ENCODE measurements around the gene GLT6D1.
A peak's percentile ranks its signal among the peaks of the same experiment; 100 is the strongest.

Gene GLT6D1

GRCh38 chr9:135605238-135605781, 34.0 kb downstream of the GLT6D1 start:
- no peak for TF ChIP-seq CTCF (IDR thresholded peaks at IDR 0.05; ENCODE audit: low read depth, low read length, missing control alignments)
- H3K4me3 ChIP-seq (ENCODE audit: low read depth, low read length): no peak overlapping the region
- DNase-seq (ENCODE audit: low read depth): no peak
- in situ Hi-C loops (cut with HindIII; ENCODE audit: low sequenced_read_pairs): no loop called here

GRCh38 chr9:135604437-135605237, 34.7 kb downstream of the GLT6D1 start:
- DNase-seq (ENCODE audit: low read depth): no peak
- in situ Hi-C loops (cut with HindIII; ENCODE audit: low sequenced_read_pairs): no loop called here
- TF ChIP-seq CTCF (IDR thresholded peaks at IDR 0.05; ENCODE audit: low read depth, low read length, missing control alignments): no peak

GRCh38 chr9:135602789-135603481, 36.4 kb downstream of the GLT6D1 start:
- no peak for DNase-seq (ENCODE audit: low read depth)
- H3K4me3 ChIP-seq (ENCODE audit: low read depth, low read length): no peak overlapping the region
- in situ Hi-C loops (cut with HindIII; ENCODE audit: low sequenced_read_pairs): no loop called here
- TF ChIP-seq CTCF (IDR thresholded peaks at IDR 0.05; ENCODE audit: low read depth, low read length, missing control alignments): peak; percentile 67

More at GRCh38 chr9:135604437-135605237, 34.7 kb downstream of the GLT6D1 start:
- no peak overlapping the region for H3K4me3 ChIP-seq (ENCODE audit: low read depth, low read length)

GRCh38 chr9:135601988-135602387, 37.4 kb downstream of the GLT6D1 start:
- in situ Hi-C loops (cut with HindIII; ENCODE audit: low sequenced_read_pairs): no loop called here
- H3K4me3 ChIP-seq (ENCODE audit: low read depth, low read length): no peak overlapping the region
- no peak for TF ChIP-seq CTCF (IDR thresholded peaks at IDR 0.05; ENCODE audit: low read depth, low read length, missing control alignments)
- no peak for DNase-seq (ENCODE audit: low read depth)

GRCh38 chr9:135600296-135600817, 39.0 kb downstream of the GLT6D1 start:
- DNase-seq (ENCODE audit: low read depth): no peak
- TF ChIP-seq CTCF (IDR thresholded peaks at IDR 0.05; ENCODE audit: low read depth, low read length, missing control alignments): no peak
- H3K4me3 ChIP-seq (ENCODE audit: low read depth, low read length): no peak overlapping the region
- in situ Hi-C loops (cut with HindIII; ENCODE audit: low sequenced_read_pairs): no loop called here

- no peak for TF ChIP-seq CTCF (IDR thresholded peaks at IDR 0.05; ENCODE audit: low read depth, low read length, missing control alignments)
- no peak overlapping the region for H3K4me3 ChIP-seq (ENCODE audit: low read depth, low read length)
- in situ Hi-C loops (cut with HindIII; ENCODE audit: low sequenced_read_pairs): no loop called here
- DNase-seq (ENCODE audit: low read depth): no peak
Observed at GRCh38 chr9:135596211-135596610, 43.1 kb downstream of the GLT6D1 start.

Measured in astrocyte of the cerebellum (primary cell).